Activated CD4-positive, alpha-beta T cell treated with anti-CD3 and anti-CD28 coated beads, Interleukin-2, amount 50 U/mL, for 24 hours (primary cell): ENCODE measurements around the gene MROH2B.

Experiments
- DNase-seq, 2 donors: peaks; one replicate each; pipeline ENCODE4 v3.0.0-alpha.2; 2020; ENCODE audit warnings: low read depth in 1 of 2, low spot score in 1 of 2

The MROH2B gene

GRCh38 chr5:41071242-41071641 is at the start of gene MROH2B:
Gene MROH2B, minus strand, starts transcription at chr5:41071342. Its CDS starts 490 bp downstream, at chr5:41070852.
- DNase-seq = no peak

GRCh38 chr5:41120600-41120999 is 49.5 kb upstream of the MROH2B start:
- DNase-seq = no peak

- no peak for DNase-seq
These were observed 47.0 kb upstream of the MROH2B start for GRCh38 chr5:41118177-41118576.

- DNase-seq = no peak
These were observed 44.1 kb upstream of the MROH2B start for GRCh38 chr5:41115281-41115680.

GRCh38 chr5:41112486-41113455 is 41.6 kb upstream of the MROH2B start:
- DNase-seq = no peak

- no peak for DNase-seq
These were observed 38.0 kb upstream of the MROH2B start for GRCh38 chr5:41109186-41109585.

GRCh38 chr5:41102341-41102740 is 31.2 kb upstream of the MROH2B start:
- no peak for DNase-seq

GRCh38 chr5:41097642-41098041 is 26.5 kb upstream of the MROH2B start:
- no peak for DNase-seq

- no peak for DNase-seq
These were observed 24.4 kb upstream of the MROH2B start for GRCh38 chr5:41095324-41096101.

GRCh38 chr5:41094871-41095270 is 23.7 kb upstream of the MROH2B start:
- DNase-seq = no peak

- DNase-seq = no peak
These were observed 22.7 kb upstream of the MROH2B start for GRCh38 chr5:41093803-41094202.

- no peak for DNase-seq
These were observed 16.3 kb upstream of the MROH2B start for GRCh38 chr5:41087461-41087860.

- DNase-seq = no peak
These were observed 12.2 kb upstream of the MROH2B start for GRCh38 chr5:41083306-41083705.

GRCh38 chr5:41071975-41072374 is 833 bp upstream of the MROH2B start:
- DNase-seq = no peak

GRCh38 chr5:41067714-41068568 is 3.2 kb downstream of the MROH2B start:
- no peak for DNase-seq

- no peak for DNase-seq
These were observed 5.3 kb downstream of the MROH2B start for GRCh38 chr5:41065691-41066335.

- DNase-seq = no peak
These were observed 13.2 kb downstream of the MROH2B start for GRCh38 chr5:41057940-41058339.

GRCh38 chr5:41057231-41057630 is 13.9 kb downstream of the MROH2B start:
- no peak for DNase-seq

- no peak for DNase-seq
These were observed 22.2 kb downstream of the MROH2B start for GRCh38 chr5:41048986-41049385.

GRCh38 chr5:41043109-41043747 is 27.9 kb downstream of the MROH2B start:
- DNase-seq = no peak
